Liver (tissue), 9 donors: ENCODE measurements around the gene GGCX. TPM values are rescaled to one million over a fixed set of nuclear protein-coding genes. Genes with fewer than 3 reads are reported as not detected.

Experiments used
- DNase-seq: peaks from one replicate; pipeline ENCODE4 v3.0.0-alpha.2; 2017; ENCODE audit warnings: low spot score
- H3K27ac ChIP-seq, 2 donors: one replicate each; pipeline ENCODE4 v1.7.0; 2013; ENCODE audit warnings: inconsistent platforms in 2 of 2, low read length in 2 of 2, control low read depth in 1 of 2, low read depth in 1 of 2, mild to moderate bottlenecking in 1 of 2
- H3K27me3 ChIP-seq, 4 donors: one replicate each; pipeline versions ENCODE4 v1.6.1 to v1.7.0; 2013; ENCODE audit warnings: low read length in 3 of 4, inconsistent platforms in 1 of 4, mild to moderate bottlenecking in 1 of 4, moderate library complexity in 1 of 4; ENCODE audit not compliant: control insufficient read depth in 4 of 4, insufficient read depth in 4 of 4
- H3K36me3 ChIP-seq, 4 donors: one replicate each; pipeline versions ENCODE4 v1.6.1 to v1.7.0; 2013; ENCODE audit warnings: low read length in 3 of 4, mild to moderate bottlenecking in 3 of 4, low read depth in 1 of 4, moderate library complexity in 1 of 4; ENCODE audit not compliant: control insufficient read depth in 4 of 4, insufficient read depth in 3 of 4
- H3K4me1 ChIP-seq, 4 donors: one replicate each; pipeline versions ENCODE4 v1.6.1 to v1.7.0; 2013; ENCODE audit warnings: low read length in 3 of 4, mild to moderate bottlenecking in 3 of 4, moderate library complexity in 1 of 4; ENCODE audit not compliant: control insufficient read depth in 4 of 4, insufficient read depth in 4 of 4
- H3K4me3 ChIP-seq, 3 donors: one replicate each; pipeline versions ENCODE4 v1.6.1 to v1.7.0; 2013; ENCODE audit warnings: low read length in 3 of 3, control low read depth in 1 of 3, low read depth in 1 of 3, mild to moderate bottlenecking in 1 of 3
- H3K9ac ChIP-seq, 2 donors: one replicate each; pipeline ENCODE4 v1.7.0; 2013; ENCODE audit warnings: low read length in 2 of 2, mild to moderate bottlenecking in 2 of 2, moderate library complexity in 2 of 2, control low read depth in 1 of 2, low read depth in 1 of 2
- H3K9me3 ChIP-seq, 4 donors: one replicate each; pipeline versions ENCODE4 v1.6.1 to v1.7.0; 2013; ENCODE audit warnings: low read length in 3 of 4; ENCODE audit not compliant: control insufficient read depth in 4 of 4
- EGR1 ChIP-seq, 2 donors: IDR thresholded peaks; 2 replicates each; pipeline ENCODE4 v1.6.1; 2016 to 2018; ENCODE audit warnings: antibody characterized with exemption in 2 of 2, low read depth in 2 of 2
- FOXA2 ChIP-seq: IDR thresholded peaks from 2 replicates; pipeline ENCODE4 v1.6.1; 2016; ENCODE audit warnings: antibody characterized with exemption
- HNF4A ChIP-seq, 2 donors: conservative IDR thresholded peaks; 2 replicates each; pipeline ENCODE4 v1.6.1; 2016; ENCODE audit warnings: antibody characterized with exemption in 2 of 2, mild to moderate bottlenecking in 2 of 2
- NR2F2 ChIP-seq: IDR thresholded peaks from 2 replicates; pipeline ENCODE4 v1.6.1; 2016; ENCODE audit warnings: antibody characterized with exemption
- RAD21 ChIP-seq, 2 donors: IDR thresholded peaks; 2 replicates each; pipeline ENCODE4 v1.6.1; 2016; ENCODE audit warnings: antibody characterized with exemption in 2 of 2, mild to moderate bottlenecking in 2 of 2
- REST ChIP-seq: IDR thresholded peaks from 2 replicates; pipeline ENCODE4 v1.6.1; 2016; ENCODE audit warnings: antibody characterized with exemption, mild to moderate bottlenecking
- RXRA ChIP-seq, 2 donors: IDR thresholded peaks; 2 replicates each; pipeline ENCODE4 v1.6.1; 2017 to 2018; ENCODE audit warnings: antibody characterized with exemption in 2 of 2, mild to moderate bottlenecking in 1 of 2
- SP1 ChIP-seq: IDR thresholded peaks from 2 replicates; pipeline ENCODE4 v1.6.1; 2018; ENCODE audit warnings: antibody characterized with exemption, mild to moderate bottlenecking
- WGBS: extraction: QIAGEN DNeasy Blood & Tissue Kit; methylation state at CpG from one replicate; pipeline ENCODE4 v1.1.7; 2013; 5-methylcytosine and 5-hydroxymethylcytosine counted together
- polyA plus RNA-seq, 2 donors: library from polyadenylated mRNA; stranded (reverse) in 1 of 2; unstranded in 1 of 2; fragments of 200-250 nt in 1 of 2; fragments of >200 nt in 1 of 2; fragmentation: Nextera tagmentation in 1 of 2; extraction: Ambion mirVana in 1 of 2; gene quantifications; one replicate each; pipeline versions ENCODE4 v1.2.1 to v1.2.3, GENCODE V29; 2013 to 2015
- total RNA-seq, 2 donors: library from RNA; depleted of rRNA; stranded (reverse); fragments of >200 nt; gene quantifications; one replicate each; pipeline ENCODE4 v1.2.3, GENCODE V29; 2014
- TF ChIP-seq, protein P1 (sequence below): IDR thresholded peaks from 2 replicates; pipeline ENCODE4 v1.6.1; 2016; ENCODE audit warnings: antibody characterized with exemption
- TF ChIP-seq, protein P2 (sequence below): IDR thresholded peaks from 2 replicates; pipeline ENCODE4 v1.6.1; 2016; ENCODE audit warnings: antibody characterized with exemption
- TF ChIP-seq, protein P3 (sequence below): fragments of 150-350 bp; IDR thresholded peaks from 2 replicates; pipeline ENCODE4 v1.5.1; 2017; ENCODE audit warnings: improper control_type of control experiment, low read depth, low read length; ENCODE audit not compliant: missing input control
- donor health status: healthy.
- donor health status: healthy.
- donor health status: healthy.
- donor health status: healthy.
- donor health status: healthy.

GGCX gene
- total and polyA plus RNA-seq, 4 donors = 67.3 to 189 (median 90.4) TPM

- Histone ChIP-seq H3K9ac (no peak overlapping the region), H3K4me1 (peaks cover 10 to 40% (median 27%) of the 10 kb centered on the region in 4 donors), H3K27ac (peak overlapping the region; percentile 53 to 74), H3K36me3 (no peaks in the 10 kb centered on the region), H3K27me3 (no peaks in the 10 kb centered on the region), H3K4me3 (no peak overlapping the region), H3K9me3 (no peaks in the 10 kb centered on the region)
- TF ChIP-seq HNF4A (conservative IDR thresholded peaks at IDR 0.05) (peak in 1 of 2 donors; percentile 13), RXRA (IDR thresholded peaks at IDR 0.05) (peak in 1 of 2 donors; percentile 29), RAD21 (IDR thresholded peaks at IDR 0.05) (peak in 1 of 2 donors; percentile 28), NR2F2 (peak; percentile 26), EGR1 (IDR thresholded peaks at IDR 0.05; ENCODE audit: low read depth in 2 of 2) (no peak), REST (no peak), FOXA2 (peak; percentile 65), SP1 (peak; percentile 53)
- TF ChIP-seq, protein P1, sequence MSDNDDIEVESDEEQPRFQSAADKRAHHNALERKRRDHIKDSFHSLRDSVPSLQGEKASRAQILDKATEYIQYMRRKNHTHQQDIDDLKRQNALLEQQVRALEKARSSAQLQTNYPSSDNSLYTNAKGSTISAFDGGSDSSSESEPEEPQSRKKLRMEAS = peak; percentile 26
- TF ChIP-seq, protein P2, sequence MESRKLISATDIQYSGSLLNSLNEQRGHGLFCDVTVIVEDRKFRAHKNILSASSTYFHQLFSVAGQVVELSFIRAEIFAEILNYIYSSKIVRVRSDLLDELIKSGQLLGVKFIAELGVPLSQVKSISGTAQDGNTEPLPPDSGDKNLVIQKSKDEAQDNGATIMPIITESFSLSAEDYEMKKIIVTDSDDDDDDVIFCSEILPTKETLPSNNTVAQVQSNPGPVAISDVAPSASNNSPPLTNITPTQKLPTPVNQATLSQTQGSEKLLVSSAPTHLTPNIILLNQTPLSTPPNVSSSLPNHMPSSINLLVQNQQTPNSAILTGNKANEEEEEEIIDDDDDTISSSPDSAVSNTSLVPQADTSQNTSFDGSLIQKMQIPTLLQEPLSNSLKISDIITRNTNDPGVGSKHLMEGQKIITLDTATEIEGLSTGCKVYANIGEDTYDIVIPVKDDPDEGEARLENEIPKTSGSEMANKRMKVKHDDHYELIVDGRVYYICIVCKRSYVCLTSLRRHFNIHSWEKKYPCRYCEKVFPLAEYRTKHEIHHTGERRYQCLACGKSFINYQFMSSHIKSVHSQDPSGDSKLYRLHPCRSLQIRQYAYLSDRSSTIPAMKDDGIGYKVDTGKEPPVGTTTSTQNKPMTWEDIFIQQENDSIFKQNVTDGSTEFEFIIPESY = no peak
- TF ChIP-seq, protein P3, sequence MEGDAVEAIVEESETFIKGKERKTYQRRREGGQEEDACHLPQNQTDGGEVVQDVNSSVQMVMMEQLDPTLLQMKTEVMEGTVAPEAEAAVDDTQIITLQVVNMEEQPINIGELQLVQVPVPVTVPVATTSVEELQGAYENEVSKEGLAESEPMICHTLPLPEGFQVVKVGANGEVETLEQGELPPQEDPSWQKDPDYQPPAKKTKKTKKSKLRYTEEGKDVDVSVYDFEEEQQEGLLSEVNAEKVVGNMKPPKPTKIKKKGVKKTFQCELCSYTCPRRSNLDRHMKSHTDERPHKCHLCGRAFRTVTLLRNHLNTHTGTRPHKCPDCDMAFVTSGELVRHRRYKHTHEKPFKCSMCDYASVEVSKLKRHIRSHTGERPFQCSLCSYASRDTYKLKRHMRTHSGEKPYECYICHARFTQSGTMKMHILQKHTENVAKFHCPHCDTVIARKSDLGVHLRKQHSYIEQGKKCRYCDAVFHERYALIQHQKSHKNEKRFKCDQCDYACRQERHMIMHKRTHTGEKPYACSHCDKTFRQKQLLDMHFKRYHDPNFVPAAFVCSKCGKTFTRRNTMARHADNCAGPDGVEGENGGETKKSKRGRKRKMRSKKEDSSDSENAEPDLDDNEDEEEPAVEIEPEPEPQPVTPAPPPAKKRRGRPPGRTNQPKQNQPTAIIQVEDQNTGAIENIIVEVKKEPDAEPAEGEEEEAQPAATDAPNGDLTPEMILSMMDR = no peak
- DNase-seq = no peak
- 34% methylated on average over 7 of the region's 7 CpGs for WGBS
These were observed 28.9 kb upstream of the GGCX start for GRCh38 chr2:85589982-85590791.

- Histone ChIP-seq H3K27ac (peak overlapping the region; percentile 53 to 74), H3K9me3 (no peaks in the 10 kb centered on the region), H3K9ac (no peak overlapping the region), H3K27me3 (no peaks in the 10 kb centered on the region), H3K36me3 (no peaks in the 10 kb centered on the region), H3K4me1 (peaks cover 12 to 42% (median 26%) of the 10 kb centered on the region in 4 donors), H3K4me3 (no peak overlapping the region)
- no peak for TF ChIP-seq RXRA (IDR thresholded peaks at IDR 0.05)
- TF ChIP-seq, protein P3 = no peak
- no peak for TF ChIP-seq SP1
- DNase-seq = no peak
- WGBS = 88% methylated on average over 4 of the region's 4 CpGs
These were observed 27.9 kb upstream of the GGCX start for GRCh38 chr2:85589181-85589580.
